ENCODE results near the gene CKAP2L. TPM values are rescaled to one million over a fixed set of nuclear protein-coding genes. Genes with fewer than 3 reads are reported as not detected.

Gene CKAP2L
- total and polyA plus RNA-seq, 9 of the 15 experiments (the other 6 are each of a cell fraction or from before 2014, with no cell fraction given) = 10.4 to 21.9 (median 14.2) TPM

GRCh38 chr2:112803691-112804521, 39.5 kb upstream of the CKAP2L start (continued):
- TF ChIP-seq TRIM25 (IDR thresholded peaks at IDR 0.05; ENCODE audit: borderline replicate concordance) = no peak
- TF ChIP-seq ETV1 (tag; conservative IDR thresholded peaks at IDR 0.05; ENCODE audit: low read depth) = 0 out of 2 replicates have a peak, but pooled peaks have one; percentile 10
- no peak for TF ChIP-seq HDGF (IDR thresholded peaks at IDR 0.05)
- no peak for TF ChIP-seq NONO (IDR thresholded peaks at IDR 0.05; ENCODE audit: low read depth in 2 of 2, low read length in 1 of 2)
- no peak for TF ChIP-seq HIVEP1 (CRISPR knock-in tag; IDR thresholded peaks at IDR 0.05)
- peak; percentile 55 for TF ChIP-seq FOSL1 (tag; conservative IDR thresholded peaks at IDR 0.05)
- TF ChIP-seq ZNF41 (CRISPR knock-in tag; conservative IDR thresholded peaks at IDR 0.05) = no peak

GRCh38 chr2:112800881-112801583, 36.6 kb upstream of the CKAP2L start:
- DNase-seq (ENCODE audit: extremely low read depth in 1 of 4, low spot score in 3 of 4) (no peak), ATAC-seq (no peak), FAIRE-seq (no peak)
- H3K79me2 ChIP-seq (ENCODE audit: control insufficient read depth, insufficient read depth, low read length) = no peaks in the 10 kb centered on the region
- no peak overlapping the region for H3K27ac ChIP-seq (ENCODE audit: extremely low read depth, low read depth, low read length)
- H3K9me3 ChIP-seq (replicated peaks; ENCODE audit: control insufficient read depth, insufficient read depth, low read depth, low read length) = no peaks in the 10 kb centered on the region
- no peaks in the 10 kb centered on the region for H4K20me1 ChIP-seq (replicated peaks; ENCODE audit: control insufficient read depth, insufficient read depth, low read length)
- H3K4me2 ChIP-seq (ENCODE audit: insufficient read depth, low read length) = no peak overlapping the region
- H3K27me3 ChIP-seq (ENCODE audit: control insufficient read depth in 2 of 2, insufficient read depth in 2 of 2, low read length in 2 of 2) = no peaks in the 10 kb centered on the region
- H3K9ac ChIP-seq (ENCODE audit: insufficient read depth in 1 of 2, low read depth in 2 of 2, low read length in 2 of 2) = no peak overlapping the region
- in situ Hi-C loops (cut with MboI) = no loop called here
- TF ChIP-seq ZNF124 (CRISPR knock-in tag; IDR thresholded peaks at IDR 0.05) (no peak), SMARCB1 (IDR thresholded peaks at IDR 0.05; ENCODE audit: insufficient read length, low read depth) (no peak), MAFK (IDR thresholded peaks at IDR 0.05; ENCODE audit: low read length) (no peak)
- intact Hi-C loops (cut with micrococcal nuclease) = no loop called here
- ChIA-PET CTCF (ENCODE audit: low intra/inter-chr PET ratio) (no interaction called here), POLR2A (interaction anchor here (0.5 to 1.2 kb wide), 4 partner anchors 11 to 33 kb away, joined by 3 to 5 read pairs (median 3); no protein-coding TSS in a partner anchor)
- H3K4me1 ChIP-seq (replicated peaks in 1 of 2; ENCODE audit: control insufficient read depth in 2 of 2, insufficient read depth in 2 of 2, low read length in 2 of 2) = peaks cover 3 to 9% of the 10 kb centered on the region in 2 experiments; a peak in 3 of 5 replicates
- no peaks in the 10 kb centered on the region for H3K9me1 ChIP-seq (ENCODE audit: control insufficient read depth, insufficient read depth, low read length)
- BruUV-seq (replicated peaks) = no TSS peak
- no peak overlapping the region for H3K4me3 ChIP-seq
- H2AFZ ChIP-seq (ENCODE audit: low read depth, low read length) = no peak overlapping the region
- H3K36me3 ChIP-seq (ENCODE audit: control insufficient read depth, insufficient read depth, low read length) = no peaks in the 10 kb centered on the region
- 38% methylated on average over 4 of the region's 4 CpGs for WGBS (ENCODE audit: insufficient coverage, low coverage, missing lambda C conversion rate)
